ENCODE data around the gene CD52.

GRCh38 chr1:26330276-26330675, 12.5 kb downstream of the CD52 start:
- TF ChIP-seq RAD21 (IDR thresholded peaks at IDR 0.05; ENCODE audit: low read length) (no peak), POLR2AphosphoS5 (IDR thresholded peaks at IDR 0.05; ENCODE audit: low read depth, low read length) (no peak), EP300 (IDR thresholded peaks at IDR 0.05; ENCODE audit: borderline replicate concordance in 1 of 2, low read depth in 1 of 2, low read length in 1 of 2) (no peak), TAF1 (IDR thresholded peaks at IDR 0.05; ENCODE audit: borderline replicate concordance, low read depth, low read length) (no peak), RFX5 (IDR thresholded peaks at IDR 0.05; ENCODE audit: low read length) (no peak), GATA2 (CRISPR knock-in tag; IDR thresholded peaks at IDR 0.05) (no peak), NFIC (IDR thresholded peaks at IDR 0.05; ENCODE audit: borderline replicate concordance) (no peak), PBX3 (IDR thresholded peaks at IDR 0.05) (no peak)
- TF ChIP-seq, protein P1, sequence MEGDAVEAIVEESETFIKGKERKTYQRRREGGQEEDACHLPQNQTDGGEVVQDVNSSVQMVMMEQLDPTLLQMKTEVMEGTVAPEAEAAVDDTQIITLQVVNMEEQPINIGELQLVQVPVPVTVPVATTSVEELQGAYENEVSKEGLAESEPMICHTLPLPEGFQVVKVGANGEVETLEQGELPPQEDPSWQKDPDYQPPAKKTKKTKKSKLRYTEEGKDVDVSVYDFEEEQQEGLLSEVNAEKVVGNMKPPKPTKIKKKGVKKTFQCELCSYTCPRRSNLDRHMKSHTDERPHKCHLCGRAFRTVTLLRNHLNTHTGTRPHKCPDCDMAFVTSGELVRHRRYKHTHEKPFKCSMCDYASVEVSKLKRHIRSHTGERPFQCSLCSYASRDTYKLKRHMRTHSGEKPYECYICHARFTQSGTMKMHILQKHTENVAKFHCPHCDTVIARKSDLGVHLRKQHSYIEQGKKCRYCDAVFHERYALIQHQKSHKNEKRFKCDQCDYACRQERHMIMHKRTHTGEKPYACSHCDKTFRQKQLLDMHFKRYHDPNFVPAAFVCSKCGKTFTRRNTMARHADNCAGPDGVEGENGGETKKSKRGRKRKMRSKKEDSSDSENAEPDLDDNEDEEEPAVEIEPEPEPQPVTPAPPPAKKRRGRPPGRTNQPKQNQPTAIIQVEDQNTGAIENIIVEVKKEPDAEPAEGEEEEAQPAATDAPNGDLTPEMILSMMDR (IDR thresholded peaks at IDR 0.05): no peak
- TF ChIP-seq, protein P2, sequence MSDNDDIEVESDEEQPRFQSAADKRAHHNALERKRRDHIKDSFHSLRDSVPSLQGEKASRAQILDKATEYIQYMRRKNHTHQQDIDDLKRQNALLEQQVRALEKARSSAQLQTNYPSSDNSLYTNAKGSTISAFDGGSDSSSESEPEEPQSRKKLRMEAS (IDR thresholded peaks at IDR 0.05; ENCODE audit: low read depth): no peak
- TF ChIP-seq, protein P3, sequence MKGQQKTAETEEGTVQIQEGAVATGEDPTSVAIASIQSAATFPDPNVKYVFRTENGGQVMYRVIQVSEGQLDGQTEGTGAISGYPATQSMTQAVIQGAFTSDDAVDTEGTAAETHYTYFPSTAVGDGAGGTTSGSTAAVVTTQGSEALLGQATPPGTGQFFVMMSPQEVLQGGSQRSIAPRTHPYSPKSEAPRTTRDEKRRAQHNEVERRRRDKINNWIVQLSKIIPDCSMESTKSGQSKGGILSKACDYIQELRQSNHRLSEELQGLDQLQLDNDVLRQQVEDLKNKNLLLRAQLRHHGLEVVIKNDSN (IDR thresholded peaks at IDR 0.05; ENCODE audit: borderline replicate concordance, low read depth): no peak
- TF ChIP-seq, protein P4, sequence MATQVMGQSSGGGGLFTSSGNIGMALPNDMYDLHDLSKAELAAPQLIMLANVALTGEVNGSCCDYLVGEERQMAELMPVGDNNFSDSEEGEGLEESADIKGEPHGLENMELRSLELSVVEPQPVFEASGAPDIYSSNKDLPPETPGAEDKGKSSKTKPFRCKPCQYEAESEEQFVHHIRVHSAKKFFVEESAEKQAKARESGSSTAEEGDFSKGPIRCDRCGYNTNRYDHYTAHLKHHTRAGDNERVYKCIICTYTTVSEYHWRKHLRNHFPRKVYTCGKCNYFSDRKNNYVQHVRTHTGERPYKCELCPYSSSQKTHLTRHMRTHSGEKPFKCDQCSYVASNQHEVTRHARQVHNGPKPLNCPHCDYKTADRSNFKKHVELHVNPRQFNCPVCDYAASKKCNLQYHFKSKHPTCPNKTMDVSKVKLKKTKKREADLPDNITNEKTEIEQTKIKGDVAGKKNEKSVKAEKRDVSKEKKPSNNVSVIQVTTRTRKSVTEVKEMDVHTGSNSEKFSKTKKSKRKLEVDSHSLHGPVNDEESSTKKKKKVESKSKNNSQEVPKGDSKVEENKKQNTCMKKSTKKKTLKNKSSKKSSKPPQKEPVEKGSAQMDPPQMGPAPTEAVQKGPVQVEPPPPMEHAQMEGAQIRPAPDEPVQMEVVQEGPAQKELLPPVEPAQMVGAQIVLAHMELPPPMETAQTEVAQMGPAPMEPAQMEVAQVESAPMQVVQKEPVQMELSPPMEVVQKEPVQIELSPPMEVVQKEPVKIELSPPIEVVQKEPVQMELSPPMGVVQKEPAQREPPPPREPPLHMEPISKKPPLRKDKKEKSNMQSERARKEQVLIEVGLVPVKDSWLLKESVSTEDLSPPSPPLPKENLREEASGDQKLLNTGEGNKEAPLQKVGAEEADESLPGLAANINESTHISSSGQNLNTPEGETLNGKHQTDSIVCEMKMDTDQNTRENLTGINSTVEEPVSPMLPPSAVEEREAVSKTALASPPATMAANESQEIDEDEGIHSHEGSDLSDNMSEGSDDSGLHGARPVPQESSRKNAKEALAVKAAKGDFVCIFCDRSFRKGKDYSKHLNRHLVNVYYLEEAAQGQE (IDR thresholded peaks at IDR 0.05; ENCODE audit: low read depth, low read length): no peak
